Stimulated activated CD4-positive, alpha-beta T cell treated with anti-CD3 and anti-CD28 coated beads, Interleukin-4, amount 100 ng/mL, for 1 hour (primary cell): ENCODE results near the gene PTPN2.
"Not testable (repeated sequence)": the region's sequence is repeated elsewhere in the genome, so short reads cannot be mapped to it uniquely, and the experiment has no call there.

Experiments
- DNase-seq: peaks from one replicate; pipeline ENCODE4 v3.0.0-alpha.2; 2020

PTPN2 gene

GRCh38 chr18:12769644-12770440, 114.2 kb downstream of the PTPN2 start:
- no peak for DNase-seq

GRCh38 chr18:12769136-12769535, 114.9 kb downstream of the PTPN2 start:
- DNase-seq = no peak

- DNase-seq = no peak
These were observed 115.4 kb downstream of the PTPN2 start for GRCh38 chr18:12768625-12769024.

- DNase-seq = no peak
These were observed 116.4 kb downstream of the PTPN2 start for GRCh38 chr18:12767580-12768155.

- no peak for DNase-seq
These were observed 117.0 kb downstream of the PTPN2 start for GRCh38 chr18:12766986-12767433.

GRCh38 chr18:12765586-12765985, 118.5 kb downstream of the PTPN2 start:
- DNase-seq = no peak

GRCh38 chr18:12765126-12765525, 118.9 kb downstream of the PTPN2 start:
- DNase-seq = no peak

- not testable (repeated sequence) for DNase-seq
These were observed 125.5 kb downstream of the PTPN2 start for GRCh38 chr18:12758566-12758965.

GRCh38 chr18:12756619-12757239, 127.3 kb downstream of the PTPN2 start:
- not testable (repeated sequence) for DNase-seq

GRCh38 chr18:12755606-12756005, 128.4 kb downstream of the PTPN2 start:
- not testable (repeated sequence) for DNase-seq

- no peak for DNase-seq
These were observed 129.5 kb downstream of the PTPN2 start for GRCh38 chr18:12754511-12754910.

- no peak for DNase-seq
These were observed 132.1 kb downstream of the PTPN2 start for GRCh38 chr18:12751891-12752290.

GRCh38 chr18:12751503-12751884, 132.5 kb downstream of the PTPN2 start:
- DNase-seq = no peak

- DNase-seq = no peak
These were observed 133.1 kb downstream of the PTPN2 start for GRCh38 chr18:12750715-12751502.

GRCh38 chr18:12750076-12750714, 133.8 kb downstream of the PTPN2 start:
- DNase-seq = no peak

- no peak for DNase-seq
These were observed 134.9 kb downstream of the PTPN2 start for GRCh38 chr18:12749121-12749520.

- DNase-seq = no peak
These were observed 135.4 kb downstream of the PTPN2 start for GRCh38 chr18:12748671-12749070.

- DNase-seq = no peak
These were observed 136.3 kb downstream of the PTPN2 start for GRCh38 chr18:12747530-12748315.

GRCh38 chr18:12745095-12745795, 138.8 kb downstream of the PTPN2 start:
- DNase-seq = no peak

- DNase-seq = no peak
These were observed 139.9 kb downstream of the PTPN2 start for GRCh38 chr18:12744103-12744502.

- DNase-seq = no peak
These were observed 141.6 kb downstream of the PTPN2 start for GRCh38 chr18:12742453-12742852.
